MM.1S (cell line): ENCODE measurements around the gene COG5.

Experiments
- DNase-seq: peaks from one replicate; pipeline ENCODE4 v3.0.0-alpha.2; 2015
- H2AFZ ChIP-seq: fragments of 300-600 bp; sonication (generic); 2 replicates; pipeline ENCODE4 v1.6.0; 2016; ENCODE audit warnings: antibody characterized with exemption, low read length
- H3F3A ChIP-seq: fragments of 300-600 bp; sonication (generic); 2 replicates; pipeline ENCODE4 v1.6.1; 2016; ENCODE audit warnings: mild to moderate bottlenecking, antibody characterized with exemption, low read length, moderate library complexity, mixed read lengths; ENCODE audit not compliant: insufficient read depth
- H3K27ac ChIP-seq: fragments of 300-600 bp; sonication (generic); 2 replicates; pipeline ENCODE4 v1.5.1; 2016; ENCODE audit warnings: mild to moderate bottlenecking, low read length
- H3K27me3 ChIP-seq: fragments of 300-600 bp; sonication (generic); replicated peaks from 2 replicates; pipeline ENCODE4 v1.6.0; 2016; ENCODE audit warnings: low read length; ENCODE audit not compliant: insufficient read depth
- H3K36me3 ChIP-seq: fragments of 300-600 bp; sonication (generic); replicated peaks from 2 replicates; pipeline ENCODE4 v1.6.1; 2016; ENCODE audit warnings: mild to moderate bottlenecking, low read length, mixed read lengths; ENCODE audit not compliant: insufficient read depth
- H3K4me1 ChIP-seq: fragments of 300-600 bp; sonication (generic); 2 replicates; pipeline ENCODE4 v1.6.1; 2016; ENCODE audit warnings: low read length, mixed read lengths
- H3K4me2 ChIP-seq: fragments of 300-600 bp; sonication (generic); 2 replicates; pipeline ENCODE4 v1.6.0; 2016; ENCODE audit warnings: low read depth, low read length
- H3K4me3 ChIP-seq: fragments of 300-600 bp; sonication (generic); 2 replicates; pipeline ENCODE4 v1.5.1; 2016; ENCODE audit warnings: low read length, mixed read lengths
- H3K79me2 ChIP-seq: fragments of 300-600 bp; sonication (generic); 2 replicates; pipeline ENCODE4 v1.6.1; 2016; ENCODE audit warnings: mixed run types, low read length, mixed read lengths
- H3K9ac ChIP-seq: fragments of 300-600 bp; sonication (generic); 2 replicates; pipeline ENCODE4 v1.6.1; 2016; ENCODE audit warnings: low read length, mixed read lengths
- H3K9me2 ChIP-seq: fragments of 300-600 bp; sonication (generic); replicated peaks from 2 replicates; pipeline ENCODE4 v1.6.1; 2016; ENCODE audit warnings: mild to moderate bottlenecking, low read length, mixed read lengths; ENCODE audit not compliant: insufficient read depth
- H3K9me3 ChIP-seq: fragments of 300-600 bp; sonication (generic); replicated peaks from 2 replicates; pipeline ENCODE4 v1.6.1; 2016; ENCODE audit warnings: mild to moderate bottlenecking, low read length, mixed read lengths; ENCODE audit not compliant: insufficient read depth
- H4K20me1 ChIP-seq: fragments of 300-600 bp; sonication (generic); 2 replicates; pipeline ENCODE4 v1.6.1; 2016; ENCODE audit warnings: mild to moderate bottlenecking, low read length, moderate library complexity, mixed read lengths; ENCODE audit not compliant: insufficient read depth
- EZH2 ChIP-seq: fragments of 300-600 bp; sonication (generic); optimal IDR thresholded peaks from 2 replicates; pipeline ENCODE3; 2017; ENCODE audit warnings: low read depth, mild to moderate bottlenecking, antibody characterized with exemption, low read length, mixed read lengths
- EZH2phosphoT487 ChIP-seq: fragments of 300-600 bp; sonication (generic); IDR thresholded peaks from 2 replicates; pipeline ENCODE4 v1.6.1; 2018; ENCODE audit warnings: antibody characterized with exemption, low read length
- TF ChIP-seq, protein P1 (sequence below): fragments of 300-600 bp; sonication (generic); IDR thresholded peaks from 2 replicates; pipeline ENCODE4 v1.5.1; 2016; ENCODE audit warnings: antibody characterized with exemption, low read length, mixed read lengths

COG5 gene

DNA sequence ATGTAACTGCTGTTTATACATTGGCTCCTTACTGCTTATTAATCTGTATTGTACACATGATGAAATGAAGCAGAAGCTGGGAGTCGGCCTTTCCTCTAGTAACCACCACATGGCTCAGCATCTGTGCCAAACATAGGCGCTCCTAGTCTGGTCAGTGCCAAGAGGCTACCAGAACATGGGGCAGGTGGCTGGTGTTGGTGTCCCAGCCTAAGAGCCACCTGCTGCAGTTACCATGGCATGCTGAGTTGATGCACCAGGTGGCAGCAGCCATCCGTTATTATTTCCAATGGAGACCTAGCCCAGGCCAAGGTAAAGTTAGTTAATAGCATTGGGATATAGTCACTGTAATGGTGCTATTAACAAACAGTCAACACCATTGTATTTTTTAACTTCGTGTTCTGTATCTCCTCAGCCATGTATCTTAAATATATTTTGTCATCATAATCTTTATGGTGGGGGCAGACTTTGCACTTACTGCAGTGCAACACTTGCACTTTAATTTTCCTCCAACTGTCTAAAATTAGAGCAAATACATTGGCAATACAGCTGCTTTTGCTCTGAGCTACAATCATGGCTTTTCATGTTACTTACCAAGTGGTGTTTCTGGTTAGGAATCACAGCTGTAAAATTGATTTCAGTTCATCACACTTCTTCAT, 361.8 kb downstream of the COG5 start:
- Histone ChIP-seq H3K4me3 (no peak overlapping the region), H3K9me3 (no peaks in the 10 kb centered on the region), H4K20me1 (no peaks in the 10 kb centered on the region), H2AFZ (no peak overlapping the region), H3K79me2 (no peaks in the 10 kb centered on the region), H3K9ac (no peak overlapping the region), H3K9me2 (no peaks in the 10 kb centered on the region), H3K4me2 (no peak overlapping the region), H3K36me3 (0 out of 2 replicates have a peak, but pooled peaks cover 9% of the 10 kb centered on the region), H3K27me3 (no peaks in the 10 kb centered on the region), H3K4me1 (no peaks in the 10 kb centered on the region), H3K27ac (no peak overlapping the region), H3F3A (no peaks in the 10 kb centered on the region)
- DNase-seq = peak; percentile 60
- TF ChIP-seq, protein P1, sequence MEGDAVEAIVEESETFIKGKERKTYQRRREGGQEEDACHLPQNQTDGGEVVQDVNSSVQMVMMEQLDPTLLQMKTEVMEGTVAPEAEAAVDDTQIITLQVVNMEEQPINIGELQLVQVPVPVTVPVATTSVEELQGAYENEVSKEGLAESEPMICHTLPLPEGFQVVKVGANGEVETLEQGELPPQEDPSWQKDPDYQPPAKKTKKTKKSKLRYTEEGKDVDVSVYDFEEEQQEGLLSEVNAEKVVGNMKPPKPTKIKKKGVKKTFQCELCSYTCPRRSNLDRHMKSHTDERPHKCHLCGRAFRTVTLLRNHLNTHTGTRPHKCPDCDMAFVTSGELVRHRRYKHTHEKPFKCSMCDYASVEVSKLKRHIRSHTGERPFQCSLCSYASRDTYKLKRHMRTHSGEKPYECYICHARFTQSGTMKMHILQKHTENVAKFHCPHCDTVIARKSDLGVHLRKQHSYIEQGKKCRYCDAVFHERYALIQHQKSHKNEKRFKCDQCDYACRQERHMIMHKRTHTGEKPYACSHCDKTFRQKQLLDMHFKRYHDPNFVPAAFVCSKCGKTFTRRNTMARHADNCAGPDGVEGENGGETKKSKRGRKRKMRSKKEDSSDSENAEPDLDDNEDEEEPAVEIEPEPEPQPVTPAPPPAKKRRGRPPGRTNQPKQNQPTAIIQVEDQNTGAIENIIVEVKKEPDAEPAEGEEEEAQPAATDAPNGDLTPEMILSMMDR = peak; percentile 65
- no peak for TF ChIP-seq EZH2phosphoT487
- TF ChIP-seq EZH2 = no peak

DNA sequence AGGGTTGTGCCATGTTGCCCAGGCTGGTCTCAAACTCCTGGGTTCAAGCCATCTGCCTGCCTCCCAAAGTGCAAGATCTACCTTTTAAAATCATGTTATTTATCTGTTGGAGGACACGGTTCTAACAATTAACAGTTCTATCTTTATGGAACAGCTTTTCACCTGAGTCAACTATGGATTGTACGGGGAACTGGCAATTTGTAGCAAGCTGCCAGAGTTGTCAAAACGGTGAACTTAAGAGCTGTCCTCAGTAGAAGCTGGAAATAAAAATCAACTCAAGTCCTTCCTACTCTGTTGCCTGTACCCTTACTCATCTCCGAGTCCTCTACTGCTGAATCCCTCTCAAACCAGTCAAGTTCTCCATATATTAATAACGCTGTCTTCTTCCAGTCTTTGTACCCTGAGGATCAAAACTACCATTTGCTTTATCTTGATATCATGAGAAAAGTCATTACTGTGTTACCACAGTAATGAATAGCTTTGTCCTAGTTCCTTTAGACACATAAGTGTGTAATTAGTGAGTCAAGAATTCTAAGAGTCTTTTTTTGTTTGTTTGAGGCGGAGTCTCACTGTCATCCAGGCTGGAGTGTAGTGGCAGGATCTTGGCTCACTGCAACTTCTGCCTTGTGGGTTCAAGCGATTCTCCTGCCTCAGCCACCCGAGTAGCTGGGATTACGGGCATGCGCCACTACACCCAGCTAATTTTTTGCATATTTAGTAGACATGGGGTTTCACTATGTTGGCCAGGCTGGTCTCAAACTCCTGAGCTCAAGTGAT, 366.7 kb downstream of the COG5 start:
- Histone ChIP-seq H3K4me1 (no peaks in the 10 kb centered on the region), H3K9me2 (no peaks in the 10 kb centered on the region), H3K4me3 (no peak overlapping the region), H4K20me1 (no peaks in the 10 kb centered on the region), H3K9ac (no peak overlapping the region), H3K36me3 (no peaks in the 10 kb centered on the region; the same call in 1 of the 2 replicates), H3K27me3 (no peaks in the 10 kb centered on the region), H2AFZ (no peak overlapping the region), H3K79me2 (no peaks in the 10 kb centered on the region), H3K9me3 (no peaks in the 10 kb centered on the region), H3F3A (no peaks in the 10 kb centered on the region), H3K27ac (no peak overlapping the region), H3K4me2 (no peak overlapping the region)
- DNase-seq = no peak
- TF ChIP-seq, protein P1 = no peak
- TF ChIP-seq EZH2phosphoT487 (no peak), EZH2 (no peak)

DNA sequence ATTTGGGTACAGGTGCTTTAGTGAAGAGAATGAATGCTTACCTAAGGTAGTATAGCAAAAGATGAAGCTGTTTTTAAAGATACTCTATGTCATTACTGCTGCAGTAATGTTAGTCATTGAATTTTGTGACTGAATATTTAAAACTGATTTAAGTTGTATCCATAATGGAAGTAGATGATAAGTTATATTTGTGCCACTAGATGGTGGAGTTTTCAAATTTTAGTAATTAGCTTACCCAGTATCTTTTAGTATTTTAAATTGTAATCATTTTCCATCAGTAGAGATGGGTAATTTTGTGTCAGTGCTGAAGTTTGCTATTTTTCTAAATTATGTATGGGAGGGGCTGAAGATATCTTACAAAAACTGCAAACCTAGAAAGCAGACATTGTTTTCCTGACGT, 369.7 kb downstream of the COG5 start:
- Histone ChIP-seq H3K36me3 (no peaks in the 10 kb centered on the region; the same call in 1 of the 2 replicates), H3K4me3 (no peak overlapping the region), H3F3A (no peaks in the 10 kb centered on the region), H3K9me3 (no peaks in the 10 kb centered on the region), H3K27ac (no peak overlapping the region), H3K27me3 (no peaks in the 10 kb centered on the region), H2AFZ (no peak overlapping the region), H4K20me1 (no peaks in the 10 kb centered on the region), H3K79me2 (no peaks in the 10 kb centered on the region), H3K4me1 (no peaks in the 10 kb centered on the region), H3K9ac (no peak overlapping the region), H3K4me2 (no peak overlapping the region), H3K9me2 (no peaks in the 10 kb centered on the region)
- TF ChIP-seq, protein P1 = peak; percentile 13; the same call in 1 of the 2 replicates
- TF ChIP-seq EZH2 = no peak
- DNase-seq = no peak
